CD4-positive, CD25-positive, alpha-beta regulatory T cell (primary cell): ENCODE data around the gene DHRSX. TPM values are rescaled to one million over a fixed set of nuclear protein-coding genes. Genes with fewer than 3 reads are reported as not detected.
"Not testable (repeated sequence)": the region's sequence is repeated elsewhere in the genome, so short reads cannot be mapped to it uniquely, and the experiment has no call there.

Experiments
- ATAC-seq, 2 donors: fragments of 150-1000 bp; cut with Tn5 transposase; one replicate each; pipeline ENCODE4 v1.10.0; 2021; ENCODE audit warnings: low read depth in 2 of 2, moderate number of reproducible peaks in 2 of 2, moderate library complexity in 1 of 2
- DNase-seq, 3 donors: peaks; one replicate each; pipeline versions ENCODE4 v3.0.0 to v3.0.0-alpha.2; 2012 to 2022; ENCODE audit warnings: mixed read lengths in 1 of 3
- H3K27ac ChIP-seq: one replicate; pipeline ENCODE4 v1.7.0; 2013; ENCODE audit warnings: mild to moderate bottlenecking, low read length; ENCODE audit not compliant: insufficient read depth, poor library complexity, severe bottlenecking
- H3K27me3 ChIP-seq: one replicate; pipeline ENCODE4 v1.7.0; 2013; ENCODE audit warnings: low read length; ENCODE audit not compliant: control insufficient read depth, insufficient read depth
- H3K36me3 ChIP-seq: one replicate; pipeline ENCODE4 v1.7.0; 2013; ENCODE audit warnings: mild to moderate bottlenecking, low read length, moderate library complexity; ENCODE audit not compliant: control insufficient read depth, insufficient read depth
- H3K4me1 ChIP-seq: 2 replicates; pipeline ENCODE4 v1.7.0; 2013; ENCODE audit warnings: mild to moderate bottlenecking, low read length; ENCODE audit not compliant: insufficient read depth, control insufficient read depth, poor library complexity, severe bottlenecking
- H3K4me3 ChIP-seq: one replicate; pipeline ENCODE4 v1.7.0; 2013; ENCODE audit warnings: low read depth, mild to moderate bottlenecking, low read length, moderate library complexity
- H3K9me3 ChIP-seq, 2 experiments: 1 replicate in 1 of 2; 2 replicates in 1 of 2; pipeline ENCODE4 v1.7.0; 2013; ENCODE audit warnings: low read length in 2 of 2, mild to moderate bottlenecking in 1 of 2, moderate library complexity in 1 of 2; ENCODE audit not compliant: control insufficient read depth in 2 of 2
- H3K27ac Mint-ChIP-seq, 3 donors: one replicate each; pipeline ENCODE4 v1.8.0; 2020 to 2022; ENCODE audit warnings: mild to moderate bottlenecking in 3 of 3, mixed read lengths in 3 of 3, moderate library complexity in 2 of 3
- H3K27me3 Mint-ChIP-seq: one replicate; pipeline ENCODE4 v1.8.0; 2022; ENCODE audit warnings: mild to moderate bottlenecking, mixed read lengths
- H3K36me3 Mint-ChIP-seq: one replicate; pipeline ENCODE4 v1.8.0; 2020; ENCODE audit warnings: mixed read lengths
- H3K4me1 Mint-ChIP-seq, 4 donors: one replicate each; pipeline ENCODE4 v1.8.0; 2020 to 2022; ENCODE audit warnings: mixed read lengths in 4 of 4, mild to moderate bottlenecking in 1 of 4
- H3K4me3 Mint-ChIP-seq, 4 donors: one replicate each; pipeline ENCODE4 v1.8.0; 2020 to 2022; ENCODE audit warnings: mild to moderate bottlenecking in 4 of 4, mixed read lengths in 4 of 4, moderate library complexity in 3 of 4
- H3K9me3 Mint-ChIP-seq, 7 donors: one replicate each; pipeline ENCODE4 v1.8.0; 2020 to 2022; ENCODE audit warnings: mixed read lengths in 7 of 7, mild to moderate bottlenecking in 3 of 7, moderate library complexity in 2 of 7
- polyA plus RNA-seq, 4 donors: library from polyadenylated mRNA; unstranded; fragments of 300-500 nt; fragmentation: Illumina TruSeq; gene quantifications; one replicate each; pipeline ENCODE4 v1.2.3, GENCODE V29; 2021
- total RNA-seq: library from RNA; stranded (reverse); gene quantifications from one replicate; pipeline ENCODE4 v1.2.3, GENCODE V29; 2022

Gene DHRSX
- total and polyA plus RNA-seq, 5 donors from 2014 or later = 16.5 to 21.8 (median 18.4) TPM

- Mint-ChIP-seq H3K4me3 (no peak overlapping the region), H3K27ac (no peak overlapping the region)
- no peak for DNase-seq
Observed at GRCh38 chrX:2401201-2401589, 99.6 kb downstream of the DHRSX start.

GRCh38 chrX:2398064-2398656, 102.6 kb downstream of the DHRSX start:
- peaks cover 0 to 5% (median 2%) of the 10 kb centered on the region in 4 donors for H3K4me1 Mint-ChIP-seq
- H3K36me3 Mint-ChIP-seq = peaks cover 29% of the 10 kb centered on the region

More at GRCh38 chrX:2401201-2401589, 99.6 kb downstream of the DHRSX start:
- Mint-ChIP-seq H3K4me1 (peaks cover 0 to 5% (median 2%) of the 10 kb centered on the region in 4 donors), H3K27me3 (no peaks in the 10 kb centered on the region), H3K9me3 (no peaks in the 10 kb centered on the region), H3K36me3 (peaks cover 19% of the 10 kb centered on the region)
- Histone ChIP-seq H3K36me3 (no peaks in the 10 kb centered on the region), H3K4me3 (no peak overlapping the region), H3K27me3 (no peaks in the 10 kb centered on the region), H3K4me1 (no peaks in the 10 kb centered on the region), H3K27ac (no peak overlapping the region), H3K9me3 (no peaks in the 10 kb centered on the region)
- ATAC-seq = no peak

GRCh38 chrX:2397229-2398063, 103.3 kb downstream of the DHRSX start:
- H3K36me3 ChIP-seq = no peaks in the 10 kb centered on the region
- Mint-ChIP-seq H3K4me1 (peaks cover 0 to 5% (median 2%) of the 10 kb centered on the region in 4 donors), H3K27ac (peak overlapping the region in 1 of 3 donors; percentile 8), H3K36me3 (peaks cover 26% of the 10 kb centered on the region), H3K4me3 (no peak overlapping the region), H3K9me3 (peaks cover 0 to 1% (median 0%) of the 10 kb centered on the region in 7 donors), H3K27me3 (no peaks in the 10 kb centered on the region)
- H3K4me3 ChIP-seq = no peak overlapping the region
- no peaks in the 10 kb centered on the region for H3K9me3 ChIP-seq
- DNase-seq = no peak
- no peaks in the 10 kb centered on the region for H3K27me3 ChIP-seq
- no peak for ATAC-seq
- no peak overlapping the region for H3K27ac ChIP-seq
- no peaks in the 10 kb centered on the region for H3K4me1 ChIP-seq

More at GRCh38 chrX:2398064-2398656, 102.6 kb downstream of the DHRSX start:
- no peaks in the 10 kb centered on the region for H3K9me3 ChIP-seq
- no peaks in the 10 kb centered on the region for H3K36me3 ChIP-seq
- H3K4me3 ChIP-seq = no peak overlapping the region
- H3K27me3 ChIP-seq = no peaks in the 10 kb centered on the region
- Mint-ChIP-seq H3K27me3 (no peaks in the 10 kb centered on the region), H3K9me3 (peaks cover 0 to 1% (median 0%) of the 10 kb centered on the region in 7 donors), H3K27ac (peak overlapping the region in 1 of 3 donors; percentile 8), H3K4me3 (no peak overlapping the region)
- ATAC-seq (no peak), DNase-seq (no peak)
- H3K4me1 ChIP-seq = no peaks in the 10 kb centered on the region
- no peak overlapping the region for H3K27ac ChIP-seq

GRCh38 chrX:2395261-2395992, 105.3 kb downstream of the DHRSX start:
- H3K4me1 Mint-ChIP-seq = peaks cover 0 to 3% (median 0%) of the 10 kb centered on the region in 4 donors
- peaks cover 36% of the 10 kb centered on the region for H3K36me3 Mint-ChIP-seq
- H3K4me3 Mint-ChIP-seq = no peak overlapping the region
- Histone ChIP-seq H3K36me3 (peaks cover 7% of the 10 kb centered on the region), H3K27me3 (no peaks in the 10 kb centered on the region), H3K9me3 (peaks cover 3 to 9% of the 10 kb centered on the region in 2 experiments), H3K4me1 (no peaks in the 10 kb centered on the region), H3K4me3 (no peak overlapping the region), H3K27ac (no peak overlapping the region)
- DNase-seq (no peak), ATAC-seq (no peak)
- peak overlapping the region in 1 of 3 donors; percentile 51 for H3K27ac Mint-ChIP-seq
- no peaks in the 10 kb centered on the region for H3K27me3 Mint-ChIP-seq
- peaks cover 0 to 6% (median 0%) of the 10 kb centered on the region in 7 donors for H3K9me3 Mint-ChIP-seq

GRCh38 chrX:2391869-2392606, 108.7 kb downstream of the DHRSX start:
- DNase-seq = no peak
- Histone ChIP-seq H3K4me1 (no peaks in the 10 kb centered on the region), H3K9me3 (peaks cover 3 to 9% of the 10 kb centered on the region in 2 experiments), H3K36me3 (peaks cover 7% of the 10 kb centered on the region), H3K4me3 (no peak overlapping the region), H3K27ac (no peak overlapping the region), H3K27me3 (no peaks in the 10 kb centered on the region)
- Mint-ChIP-seq H3K4me3 (no peak overlapping the region), H3K27me3 (no peaks in the 10 kb centered on the region), H3K4me1 (peaks cover 0 to 5% (median 1%) of the 10 kb centered on the region in 4 donors), H3K36me3 (peaks cover 40% of the 10 kb centered on the region), H3K9me3 (peaks cover 0 to 6% (median 0%) of the 10 kb centered on the region in 7 donors), H3K27ac (no peak overlapping the region)
- no peak for ATAC-seq

- H3K4me3 Mint-ChIP-seq = no peak overlapping the region
- no peak for ATAC-seq
- H3K36me3 Mint-ChIP-seq = peaks cover 40% of the 10 kb centered on the region
Observed at GRCh38 chrX:2390754-2391153, 110.0 kb downstream of the DHRSX start.

GRCh38 chrX:2389731-2390130, 111.0 kb downstream of the DHRSX start:
- not testable (repeated sequence) for H3K4me1 ChIP-seq, H3K4me3 Mint-ChIP-seq, H3K36me3 ChIP-seq, H3K4me3 ChIP-seq, DNase-seq, H3K9me3 ChIP-seq, H3K27ac ChIP-seq, H3K27ac Mint-ChIP-seq, H3K27me3 Mint-ChIP-seq, H3K27me3 ChIP-seq, H3K9me3 Mint-ChIP-seq, H3K4me1 Mint-ChIP-seq, ATAC-seq
- peaks cover 39% of the 10 kb centered on the region for H3K36me3 Mint-ChIP-seq

More at GRCh38 chrX:2390754-2391153, 110.0 kb downstream of the DHRSX start:
- Histone ChIP-seq H3K4me1 (no peaks in the 10 kb centered on the region), H3K36me3 (peaks cover 7% of the 10 kb centered on the region), H3K4me3 (no peak overlapping the region), H3K27me3 (no peaks in the 10 kb centered on the region), H3K9me3 (peaks cover 3 to 9% of the 10 kb centered on the region in 2 experiments), H3K27ac (no peak overlapping the region)
- no peak for DNase-seq
- peaks cover 0 to 6% (median 0%) of the 10 kb centered on the region in 7 donors for H3K9me3 Mint-ChIP-seq
- no peak overlapping the region for H3K27ac Mint-ChIP-seq
- peaks cover 0 to 5% (median 3%) of the 10 kb centered on the region in 4 donors for H3K4me1 Mint-ChIP-seq
- no peaks in the 10 kb centered on the region for H3K27me3 Mint-ChIP-seq
